G401 (cell line): ENCODE results near the gene GLS. TPM values are rescaled to one million over a fixed set of nuclear protein-coding genes. Genes with fewer than 3 reads are reported as not detected.
A peak's percentile ranks its signal among the peaks of the same experiment; 100 is the strongest.
"Not testable (repeated sequence)": the region's sequence is repeated elsewhere in the genome, so short reads cannot be mapped to it uniquely, and the experiment has no call there.

ENCODE experiments used
- DNase-seq: peaks from one replicate; pipeline ENCODE4 v3.0.0-alpha.2; 2015; ENCODE audit warnings: low spot score
- in situ Hi-C: cut with HindIII; loops from 2 replicates; pipeline ENCODE4 v1.10.0; 2016; ENCODE audit warnings: low sequenced_read_pairs, mixed read lengths
- total RNA-seq: library from RNA; depleted of rRNA; stranded (reverse); fragments of >200 nt; shearing (Covaris generic); gene quantifications from 2 replicates; pipeline ENCODE4 v1.2.3, GENCODE V29; 2014

Gene GLS
- total RNA-seq, 1 experiment from 2014 or later, result 33.1 TPM

DNA sequence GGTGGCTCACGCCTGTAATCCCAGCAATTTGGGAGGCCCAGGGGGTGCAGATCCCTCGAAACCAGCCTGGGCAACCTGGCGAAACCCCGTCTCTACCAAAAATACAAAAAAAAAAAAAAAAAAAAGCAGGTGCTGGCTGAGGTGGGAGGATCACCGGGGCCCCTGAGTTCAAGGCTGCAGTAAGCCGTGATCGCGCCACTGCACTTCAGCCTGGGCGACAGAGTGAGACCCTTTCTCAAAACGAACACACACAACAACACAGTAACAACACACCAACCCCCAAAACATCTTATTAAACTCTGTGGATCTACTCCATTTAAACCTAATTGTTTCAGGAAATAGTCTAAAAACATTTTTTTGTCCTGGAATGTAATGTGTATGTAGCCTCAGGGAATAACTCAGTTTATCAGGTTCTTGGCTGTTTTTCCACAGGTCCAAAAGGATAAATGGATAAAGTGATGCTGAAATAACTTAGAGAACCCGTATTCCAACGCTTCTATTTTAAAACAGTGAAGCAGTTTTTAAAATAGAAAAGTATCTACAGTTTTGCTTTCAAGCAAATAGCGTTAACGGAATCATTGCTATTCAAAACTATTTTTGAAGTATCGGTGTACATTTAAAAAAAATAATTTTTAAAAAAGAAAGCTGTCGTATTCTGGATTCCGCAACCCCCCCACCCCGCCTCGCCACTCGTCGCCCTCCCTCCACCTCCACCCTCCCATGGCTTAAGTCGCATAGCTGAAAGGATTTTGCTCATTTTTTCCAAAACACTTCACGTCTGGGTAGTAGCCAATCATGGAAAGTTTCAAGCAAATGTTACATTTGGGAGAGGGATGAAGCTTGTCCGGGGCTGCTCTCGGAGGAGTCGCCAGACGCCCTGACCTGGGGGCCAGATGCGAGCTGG, 895 bp upstream of the GLS start:
- no peak for DNase-seq
- in situ Hi-C loops, result no loop called here

DNA sequence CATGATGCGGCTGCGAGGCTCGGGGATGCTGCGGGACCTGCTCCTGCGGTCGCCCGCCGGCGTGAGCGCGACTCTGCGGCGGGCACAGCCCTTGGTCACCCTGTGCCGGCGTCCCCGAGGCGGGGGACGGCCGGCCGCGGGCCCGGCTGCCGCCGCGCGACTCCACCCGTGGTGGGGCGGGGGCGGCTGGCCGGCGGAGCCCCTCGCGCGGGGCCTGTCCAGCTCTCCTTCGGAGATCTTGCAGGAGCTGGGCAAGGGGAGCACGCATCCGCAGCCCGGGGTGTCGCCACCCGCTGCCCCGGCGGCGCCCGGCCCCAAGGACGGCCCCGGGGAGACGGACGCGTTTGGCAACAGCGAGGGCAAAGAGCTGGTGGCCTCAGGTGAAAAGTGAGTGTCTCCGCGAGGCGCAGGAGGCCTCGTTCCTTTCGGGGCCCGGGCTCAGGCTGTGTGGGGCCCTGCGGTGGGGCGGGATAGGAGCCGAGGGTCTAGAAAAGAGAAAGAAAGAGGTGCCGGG, 520 bp downstream of the GLS start:
- no peak for DNase-seq
- in situ Hi-C loops, result no loop called here

DNA sequence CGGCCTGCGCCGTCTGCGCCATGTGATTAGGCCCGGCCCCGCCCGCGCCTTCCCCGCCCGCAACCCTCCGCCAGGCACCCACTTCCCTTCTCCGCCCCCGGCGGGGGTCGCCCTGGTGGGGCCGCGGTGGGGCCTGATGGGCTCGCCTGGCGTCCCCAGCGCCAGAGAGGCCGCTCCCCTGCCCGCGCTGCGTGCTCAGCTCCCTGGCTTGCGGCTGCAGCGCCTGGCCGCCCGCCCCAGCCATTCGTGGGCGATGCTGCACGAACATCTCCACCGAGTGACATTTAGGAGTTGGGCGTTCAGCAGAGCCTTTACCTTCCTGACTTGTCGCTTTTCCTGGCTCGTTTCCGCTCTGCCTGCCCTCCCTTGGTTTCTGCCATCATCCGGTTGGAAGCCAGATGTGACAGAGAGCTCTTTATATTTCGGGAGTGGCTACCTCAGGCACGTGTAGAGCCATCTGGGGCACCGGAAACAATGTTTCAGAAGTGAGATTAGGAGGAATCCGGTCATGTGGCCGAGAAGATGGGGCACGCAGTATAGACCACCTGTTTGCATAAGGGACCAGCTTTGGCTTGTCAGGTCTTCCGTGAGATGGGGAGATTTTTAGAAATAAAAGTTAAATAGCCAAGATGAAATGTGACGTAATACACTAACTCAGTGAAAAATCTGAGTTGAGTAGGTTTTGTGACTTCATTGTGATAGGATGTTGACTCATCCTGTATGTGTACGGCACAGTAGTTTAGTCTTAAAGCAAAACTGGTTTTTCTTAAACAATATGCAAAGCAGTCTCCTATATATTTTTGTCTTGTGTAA, 1.2 kb downstream of the GLS start:
- in situ Hi-C loops, result no loop called here

DNA sequence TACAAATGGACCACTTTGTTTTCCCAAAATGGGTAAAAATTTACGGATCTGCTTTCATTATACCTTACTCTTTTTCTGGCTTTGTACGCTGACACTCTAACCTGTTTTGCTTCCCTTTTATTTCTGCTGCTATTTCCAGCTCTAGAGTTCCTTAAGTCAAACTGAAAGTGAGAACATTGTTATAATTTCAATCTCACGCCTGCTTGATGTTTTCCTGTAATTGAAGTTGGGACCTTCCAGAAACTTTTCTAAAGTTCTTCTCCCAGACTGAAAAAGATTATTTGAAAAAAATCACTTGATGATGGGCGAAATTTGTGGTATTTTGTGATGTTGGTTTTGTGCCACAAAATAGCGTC, 1.8 kb downstream of the GLS start:
- in situ Hi-C loops, result no loop called here
- DNase-seq, result no peak

More for the DNA sequence above, 1.2 kb downstream of the GLS start:
- peak; percentile 61 for DNase-seq

DNA sequence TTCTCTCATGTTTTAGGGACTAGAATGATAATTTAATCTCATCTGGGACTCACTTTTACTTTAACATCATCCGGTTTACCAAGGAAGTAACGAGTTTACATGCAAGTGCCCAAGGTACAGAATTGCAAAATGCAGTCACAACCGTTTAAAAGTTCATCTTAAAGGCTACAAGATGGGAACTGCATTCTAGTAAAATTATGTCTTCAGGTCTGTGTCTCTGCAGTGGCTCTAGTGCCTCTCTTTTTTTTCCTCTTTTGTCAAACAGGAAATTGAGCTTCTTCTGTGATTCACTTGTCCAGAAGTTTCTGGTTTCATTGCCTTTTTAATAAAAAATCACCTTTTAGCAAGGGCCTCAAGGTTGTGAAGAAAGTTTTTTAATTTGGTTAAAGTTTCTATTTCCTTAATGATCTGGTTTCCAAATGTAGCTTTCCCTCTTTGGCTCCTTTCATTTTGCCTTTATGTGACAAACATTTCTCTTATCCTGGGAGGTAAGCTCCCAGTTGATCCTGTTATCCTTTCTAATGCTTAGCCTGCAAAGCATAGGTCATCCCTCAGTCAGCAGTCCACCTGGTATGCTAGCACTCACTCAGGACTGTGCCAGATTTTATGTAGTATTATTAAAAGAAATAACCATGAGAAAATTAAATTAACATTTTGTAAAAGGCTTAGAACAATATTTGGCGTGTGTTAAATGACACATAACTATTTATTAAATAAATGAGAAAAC, 2.4 kb downstream of the GLS start:
- peak; percentile 44 for DNase-seq
- in situ Hi-C loops, result no loop called here

DNA sequence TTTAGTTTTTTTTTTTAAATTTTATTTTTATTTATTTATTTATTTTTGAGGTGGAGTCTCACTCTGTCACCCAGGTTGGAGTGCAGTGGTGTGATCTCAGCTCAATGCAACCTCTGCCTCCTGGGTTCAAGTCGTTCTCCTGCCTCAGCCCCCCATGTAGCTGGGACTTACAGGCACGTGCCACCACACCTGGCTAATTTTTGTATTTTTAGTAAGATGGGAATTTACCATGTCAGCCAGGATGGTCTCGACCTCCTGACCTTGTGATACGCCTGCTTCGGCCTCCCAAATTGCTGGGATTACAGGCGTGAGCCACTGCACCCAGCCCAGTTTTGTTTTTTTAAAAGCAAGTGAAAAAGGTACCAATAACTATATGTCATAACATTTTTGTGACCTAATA, 5.2 kb downstream of the GLS start:
- in situ Hi-C loops, DNase-seq: not testable (repeated sequence)

DNA sequence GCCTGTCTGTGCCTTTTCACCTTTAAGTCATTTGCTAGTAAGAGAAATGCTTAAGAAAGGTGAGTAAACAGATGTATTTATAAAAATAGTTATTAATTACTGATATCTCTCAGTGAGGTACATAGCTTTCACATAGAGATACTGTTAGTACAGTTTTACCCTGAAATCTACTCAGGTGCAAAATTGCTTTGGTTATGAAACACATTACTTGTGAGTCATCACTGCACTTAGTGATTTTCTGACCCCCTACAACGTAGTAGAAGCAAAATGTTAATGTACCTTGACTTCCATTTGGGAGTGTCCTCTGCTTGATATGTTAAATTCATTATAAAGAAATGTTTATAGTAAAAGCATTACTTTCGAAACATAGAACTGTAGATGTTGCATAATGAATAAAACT, 6.5 kb downstream of the GLS start:
- in situ Hi-C loops, result no loop called here
- no peak for DNase-seq

DNA sequence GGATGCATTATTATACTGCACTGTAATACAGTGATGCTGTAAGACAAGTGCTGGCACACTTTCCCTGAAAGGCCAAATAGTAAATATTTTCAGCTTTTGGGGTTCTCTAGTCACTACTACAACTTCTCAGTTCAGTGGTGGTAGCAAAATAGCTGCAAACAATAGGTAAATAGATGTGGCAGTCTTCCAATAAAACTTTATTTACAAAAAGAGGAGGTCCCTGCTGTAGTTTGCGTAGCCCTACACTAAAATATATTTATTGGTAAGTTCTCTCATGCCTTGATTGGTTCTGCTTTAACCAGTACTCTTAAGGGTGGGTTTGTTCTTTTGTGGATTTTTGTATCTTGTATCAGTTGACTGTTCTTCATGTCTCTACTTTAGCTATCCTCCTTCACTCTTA, 7.8 kb downstream of the GLS start:
- in situ Hi-C loops, result no loop called here
- no peak for DNase-seq

DNA sequence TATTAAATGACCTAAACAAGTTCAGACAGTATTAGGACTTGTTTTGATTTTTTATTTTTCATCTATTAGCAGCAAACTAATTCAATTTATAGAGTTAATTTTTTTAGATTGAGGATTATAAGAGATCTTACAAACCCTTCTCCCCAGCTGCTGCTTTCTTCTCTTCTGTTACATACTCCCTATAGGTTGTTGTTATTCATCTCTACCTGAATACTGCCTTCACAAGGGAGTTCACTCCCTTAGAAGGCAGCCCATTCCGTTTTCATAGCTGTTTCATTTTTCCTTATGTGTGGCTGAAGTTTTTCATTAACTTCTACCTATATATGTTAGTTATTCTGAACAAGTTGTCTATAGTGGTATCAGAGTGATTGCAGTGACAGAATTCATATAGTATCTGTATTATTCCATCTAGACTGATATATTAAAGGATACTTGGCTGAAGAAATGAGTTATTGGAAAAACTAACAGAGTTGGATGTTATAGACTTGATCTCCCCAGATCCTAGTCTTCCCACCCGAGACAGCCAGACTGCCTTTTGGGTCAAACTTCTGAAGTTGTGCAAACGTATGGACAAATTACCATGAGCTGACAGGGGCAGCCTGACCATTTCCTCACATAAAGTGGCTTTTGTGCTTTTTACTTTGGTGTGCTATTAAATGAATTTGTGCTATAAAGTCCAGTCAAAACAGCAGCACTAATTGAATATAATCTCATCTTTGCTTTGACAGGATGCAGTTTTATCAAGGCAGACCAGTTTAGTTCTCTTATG, 8.7 kb downstream of the GLS start:
- in situ Hi-C loops, result no loop called here

DNA sequence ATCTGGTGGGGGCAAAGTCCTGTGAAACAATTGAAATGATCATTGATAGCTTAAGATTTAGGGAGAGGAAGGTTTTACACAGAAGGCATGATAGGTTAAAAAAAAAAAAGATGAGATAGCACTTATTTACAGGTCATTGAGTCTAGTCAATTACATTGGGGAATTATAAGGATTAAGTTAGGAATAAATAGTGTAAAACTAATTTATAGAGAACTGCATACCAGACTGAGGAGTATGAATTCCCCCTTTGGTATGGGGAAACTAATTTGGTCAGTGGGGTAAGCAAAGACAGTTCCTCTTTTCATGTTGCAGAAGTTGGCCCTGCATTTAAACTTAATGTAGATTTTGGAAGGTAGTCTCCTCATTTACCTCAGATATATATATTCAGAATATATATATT, 10.8 kb downstream of the GLS start:
- no peak for DNase-seq
- in situ Hi-C loops, result no loop called here

More for the DNA sequence above, 8.7 kb downstream of the GLS start:
- DNase-seq, result no peak

DNA sequence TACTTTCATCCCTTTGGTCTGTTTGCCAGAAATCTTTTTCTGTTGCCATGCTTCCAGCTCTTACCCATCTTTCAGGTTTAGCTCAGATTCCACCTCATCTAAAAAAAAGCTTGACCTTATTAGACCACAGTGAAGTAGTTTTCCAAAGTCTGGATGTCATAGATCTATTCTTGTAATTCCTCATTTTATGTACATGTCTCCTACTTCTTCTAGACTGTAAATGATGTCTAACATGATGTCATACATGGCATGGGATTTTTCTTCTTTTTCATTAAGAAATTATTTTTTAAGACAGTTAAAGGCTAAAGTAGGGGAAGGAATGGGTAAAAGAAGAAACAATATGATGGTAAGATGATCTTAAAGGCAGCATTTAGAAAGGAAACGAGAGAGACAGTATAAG, 11.3 kb downstream of the GLS start:
- in situ Hi-C loops, result no loop called here
- no peak for DNase-seq

DNA sequence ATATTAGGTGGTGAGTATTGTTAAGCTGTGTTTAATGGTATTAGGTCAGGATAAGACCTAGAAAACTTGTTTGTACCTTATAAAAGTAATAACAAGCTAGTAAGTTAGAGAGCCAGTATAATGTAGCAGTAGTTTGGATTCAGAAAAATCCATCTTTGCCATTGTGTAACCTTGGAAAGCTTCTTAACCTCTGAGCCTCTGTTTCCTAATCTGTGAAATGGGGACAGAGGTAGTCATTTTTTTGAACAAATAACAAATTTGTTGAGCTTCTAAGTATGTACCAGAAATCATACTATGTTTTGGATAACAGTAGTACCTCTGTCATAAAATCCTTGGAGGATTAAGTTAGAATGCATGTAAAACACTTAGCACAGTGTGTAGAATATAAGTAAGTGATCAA, 12.5 kb downstream of the GLS start:
- DNase-seq, result no peak
- in situ Hi-C loops, result no loop called here

DNA sequence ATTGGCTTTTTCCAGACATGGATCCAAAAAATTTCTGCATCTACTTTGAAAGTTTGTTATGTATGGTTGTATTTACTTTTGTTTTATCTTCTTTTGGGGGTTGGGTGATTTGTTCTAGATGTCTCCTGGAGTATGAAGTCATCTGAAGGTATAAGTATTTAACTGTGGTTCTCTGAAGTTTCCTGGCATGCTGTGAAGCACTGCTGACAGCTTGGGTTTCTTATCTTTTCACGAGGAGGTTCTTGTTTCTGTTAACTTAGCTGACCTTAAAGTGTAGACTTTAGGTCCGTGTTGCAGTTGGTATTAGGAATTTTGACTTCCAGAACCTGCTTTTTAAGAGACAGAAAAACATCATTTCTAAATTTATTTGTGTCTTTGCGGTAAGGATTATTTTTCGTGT, 15.9 kb downstream of the GLS start:
- no peak for DNase-seq
- in situ Hi-C loops, result no loop called here

DNA sequence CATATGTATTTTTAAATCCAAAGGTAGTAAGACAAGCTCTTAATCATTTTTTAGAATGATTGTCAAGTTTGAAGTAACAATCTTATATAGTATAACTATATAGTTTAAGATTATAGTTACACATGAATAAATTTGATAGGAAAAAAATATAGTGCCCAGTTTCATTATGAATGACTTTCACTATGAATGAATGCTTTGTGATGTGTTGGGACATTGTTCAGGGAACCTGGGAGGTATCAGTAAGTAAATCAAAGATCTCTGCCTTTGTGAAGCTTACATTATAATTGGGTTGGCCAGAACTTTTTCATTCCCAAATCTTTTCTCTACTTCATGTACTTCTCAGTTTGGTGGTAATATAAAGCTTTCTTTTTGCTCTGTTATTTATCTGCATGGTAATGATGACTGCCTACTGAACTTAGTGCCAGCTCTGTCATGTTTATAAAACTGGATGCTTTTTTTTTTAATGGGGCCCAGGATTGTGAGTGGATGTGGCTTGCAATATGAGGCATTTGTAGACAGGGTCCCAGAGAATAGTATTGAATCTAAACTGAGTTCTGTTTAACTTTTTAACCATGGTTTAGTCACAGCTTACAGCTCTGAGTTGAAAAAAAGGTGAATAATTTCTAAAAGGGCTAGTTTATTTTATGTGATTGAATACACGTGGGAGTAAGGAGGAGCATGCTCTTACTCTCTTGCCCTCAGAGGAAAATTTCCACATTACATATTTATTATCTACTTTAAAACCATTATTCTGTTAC, 23.3 kb downstream of the GLS start:
- in situ Hi-C loops, result no loop called here

DNA sequence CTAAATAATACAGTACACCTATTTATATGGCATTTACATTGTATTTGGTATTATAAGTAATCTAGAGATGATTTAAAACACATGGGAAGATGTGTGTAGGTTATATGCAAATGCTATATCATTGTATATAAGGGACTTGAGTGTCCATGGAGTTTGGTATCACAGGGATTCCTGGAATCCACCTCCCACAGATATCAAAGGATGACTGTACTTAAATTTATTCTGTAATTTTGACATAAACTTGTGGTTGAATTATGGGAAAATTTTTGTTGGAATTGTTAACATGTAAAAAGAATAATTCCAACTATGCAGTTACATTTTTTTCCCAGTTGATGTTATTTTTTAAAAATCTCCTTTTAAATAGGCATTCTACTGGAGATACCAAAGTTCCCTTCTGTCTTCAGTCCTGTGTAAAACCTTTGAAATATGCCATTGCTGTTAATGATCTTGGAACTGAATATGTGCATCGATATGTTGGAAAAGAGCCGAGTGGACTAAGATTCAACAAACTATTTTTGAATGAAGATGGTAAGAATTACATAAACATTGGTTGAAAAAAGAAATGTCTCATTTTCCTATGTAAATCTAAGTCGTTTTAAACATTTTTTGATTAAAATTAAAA, 24.1 kb downstream of the GLS start:
- no peak for DNase-seq
- in situ Hi-C loops, result no loop called here

More for the DNA sequence above, 23.3 kb downstream of the GLS start:
- DNase-seq, result no peak

DNA sequence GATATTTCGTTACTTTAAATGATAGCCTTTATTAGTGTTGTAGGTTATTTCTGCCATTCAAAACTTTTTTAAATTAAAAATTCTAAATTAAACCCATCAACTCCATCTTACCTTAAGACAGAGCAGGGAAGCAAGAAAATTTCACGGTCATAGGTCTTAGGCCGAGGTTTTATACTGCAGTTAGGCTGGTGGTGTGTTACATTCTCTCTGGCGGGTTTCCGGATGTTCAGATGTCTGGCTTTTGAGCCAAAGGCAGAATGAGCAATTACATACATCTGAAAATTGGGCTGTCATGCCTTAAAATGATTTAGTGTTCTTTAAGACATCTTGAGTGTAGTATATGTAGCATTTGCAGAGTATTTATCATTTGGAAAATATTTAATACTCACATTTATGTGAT, 27.9 kb downstream of the GLS start:
- in situ Hi-C loops, result no loop called here
- no peak for DNase-seq

DNA sequence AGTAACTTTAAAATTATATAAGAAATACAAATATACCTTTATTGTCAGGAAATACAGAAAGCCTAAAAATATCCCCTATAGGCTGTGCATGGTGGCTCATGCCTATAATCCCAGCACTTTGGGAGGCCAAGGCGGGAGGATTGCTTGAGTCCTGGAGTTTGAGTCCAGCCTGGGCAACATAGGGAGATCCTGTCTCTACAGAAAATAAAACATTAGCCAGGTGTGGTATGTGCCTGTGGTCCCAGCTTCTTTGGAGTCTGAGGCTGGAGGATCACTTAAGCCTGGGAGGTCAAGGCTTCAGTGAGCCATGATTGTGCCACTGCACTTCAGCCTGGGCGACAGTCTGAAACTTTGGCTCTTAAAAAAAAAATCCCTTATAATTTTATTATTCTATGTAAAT, 29.1 kb downstream of the GLS start:
- DNase-seq, result no peak
- in situ Hi-C loops, result no loop called here
